CD8-positive, alpha-beta memory T cell (primary cell): ENCODE results near the gene CADM1. TPM values are rescaled to one million over a fixed set of nuclear protein-coding genes. Genes with fewer than 3 reads are reported as not detected.

ENCODE experiments used
- CTCF ChIA-PET: fragments of 350-600 bp; sonication (Branson Sonifier 250); formaldehyde crosslinking; loops from one replicate; lab custom pipeline; 2021; ENCODE audit warnings: antibody characterized with exemption; lab: Charles Lee
- POLR2A ChIA-PET: fragments of 350-600 bp; sonication (Branson Sonifier 250); formaldehyde crosslinking; loops from one replicate; lab custom pipeline; 2021; ENCODE audit warnings: antibody characterized with exemption; lab: Charles Lee
- DNase-seq, 5 donors: peaks; one replicate each; pipeline versions ENCODE4 v3.0.0 to v3.0.0-alpha.2; 2020 to 2022; ENCODE audit warnings: mixed read lengths in 1 of 5
- H3K27ac ChIP-seq: one replicate; pipeline ENCODE4 v1.7.0; 2013; ENCODE audit warnings: low read depth, mild to moderate bottlenecking, low read length, moderate library complexity
- H3K27me3 ChIP-seq: 2 replicates; pipeline ENCODE4 v1.7.0; 2013; ENCODE audit warnings: low read length, mild to moderate bottlenecking; ENCODE audit not compliant: insufficient read depth, poor library complexity, severe bottlenecking
- H3K36me3 ChIP-seq: 2 replicates; pipeline ENCODE4 v1.7.0; 2013; ENCODE audit warnings: mild to moderate bottlenecking, low read length, moderate library complexity; ENCODE audit not compliant: insufficient read depth
- H3K4me1 ChIP-seq: 2 replicates; pipeline ENCODE4 v1.7.0; 2013; ENCODE audit warnings: mild to moderate bottlenecking, low read length, moderate library complexity; ENCODE audit not compliant: insufficient read depth
- H3K4me3 ChIP-seq: 2 replicates; pipeline ENCODE4 v1.7.0; 2013; ENCODE audit warnings: mild to moderate bottlenecking, low read length
- H3K9me3 ChIP-seq: 2 replicates; pipeline ENCODE4 v1.7.0; 2013; ENCODE audit warnings: mild to moderate bottlenecking, low read length
- H3K27ac Mint-ChIP-seq, 8 donors: one replicate each; pipeline ENCODE4 v1.8.0; 2020 to 2021; ENCODE audit warnings: mixed read lengths in 8 of 8, mild to moderate bottlenecking in 6 of 8, inconsistent platforms in 3 of 8, moderate library complexity in 3 of 8
- H3K27me3 Mint-ChIP-seq, 2 donors: one replicate each; pipeline ENCODE4 v1.8.0; 2020 to 2021; ENCODE audit warnings: mixed read lengths in 2 of 2, mild to moderate bottlenecking in 1 of 2, moderate library complexity in 1 of 2
- H3K36me3 Mint-ChIP-seq, 3 donors: one replicate each; pipeline ENCODE4 v1.8.0; 2020 to 2021; ENCODE audit warnings: mixed read lengths in 3 of 3, inconsistent platforms in 1 of 3, mild to moderate bottlenecking in 1 of 3
- H3K4me1 Mint-ChIP-seq, 3 donors: one replicate each; pipeline ENCODE4 v1.8.0; 2020 to 2021; ENCODE audit warnings: mixed read lengths in 3 of 3, inconsistent platforms in 1 of 3, mild to moderate bottlenecking in 1 of 3
- H3K4me3 Mint-ChIP-seq, 7 donors: one replicate each; pipeline ENCODE4 v1.8.0; 2020 to 2021; ENCODE audit warnings: mixed read lengths in 7 of 7, mild to moderate bottlenecking in 6 of 7, moderate library complexity in 4 of 7, inconsistent platforms in 2 of 7
- H3K9me3 Mint-ChIP-seq, 5 donors: one replicate each; pipeline ENCODE4 v1.8.0; 2020 to 2022; ENCODE audit warnings: mixed read lengths in 5 of 5, mild to moderate bottlenecking in 3 of 5, moderate library complexity in 2 of 5, inconsistent platforms in 1 of 5
- polyA plus RNA-seq: library from polyadenylated mRNA; unstranded; fragments of 300-500 nt; fragmentation: Illumina TruSeq; gene quantifications from one replicate; pipeline ENCODE4 v1.2.3, GENCODE V29; 2021
- total RNA-seq, 2 experiments: library from RNA; stranded (reverse); gene quantifications; one replicate each; pipeline ENCODE4 v1.2.3, GENCODE V29; 2021

The CADM1 gene
- total and polyA plus RNA-seq, 3 experiments from 2014 or later, result 0.90 to 2.7 (median 1.1) TPM

GRCh38 chr11:115425250-115425649 lies 79.0 kb downstream of the CADM1 start:
- no peak for DNase-seq
- ChIA-PET POLR2A (no interaction called here), CTCF (no interaction called here)
- Histone ChIP-seq H3K4me3 (no peak overlapping the region), H3K36me3 (no peaks in the 10 kb centered on the region), H3K4me1 (no peaks in the 10 kb centered on the region), H3K27ac (no peak overlapping the region), H3K9me3 (no peaks in the 10 kb centered on the region), H3K27me3 (no peaks in the 10 kb centered on the region)
- H3K4me1 Mint-ChIP-seq, result no peaks in the 10 kb centered on the region
- no peaks in the 10 kb centered on the region for H3K9me3 Mint-ChIP-seq
- H3K4me3 Mint-ChIP-seq, result no peak overlapping the region
- H3K27me3 Mint-ChIP-seq, result peaks cover 0 to 12% of the 10 kb centered on the region in 2 donors
- no peaks in the 10 kb centered on the region for H3K36me3 Mint-ChIP-seq
- no peak overlapping the region for H3K27ac Mint-ChIP-seq

GRCh38 chr11:115423728-115424459 lies 80.3 kb downstream of the CADM1 start:
- POLR2A ChIA-PET, result no interaction called here
- no peaks in the 10 kb centered on the region for H3K36me3 ChIP-seq
- no peaks in the 10 kb centered on the region for H3K4me1 Mint-ChIP-seq
- H3K36me3 Mint-ChIP-seq, result no peaks in the 10 kb centered on the region
- H3K27ac ChIP-seq, result no peak overlapping the region
- H3K4me3 ChIP-seq, result no peak overlapping the region
- no peaks in the 10 kb centered on the region for H3K4me1 ChIP-seq
- H3K27me3 Mint-ChIP-seq, result peaks cover 0 to 15% of the 10 kb centered on the region in 2 donors
- H3K9me3 Mint-ChIP-seq, result no peaks in the 10 kb centered on the region
- no peaks in the 10 kb centered on the region for H3K27me3 ChIP-seq
- H3K9me3 ChIP-seq, result no peaks in the 10 kb centered on the region
- no peak overlapping the region for H3K4me3 Mint-ChIP-seq
- no peak overlapping the region for H3K27ac Mint-ChIP-seq
- CTCF ChIA-PET, result no interaction called here
- no peak for DNase-seq

- Histone ChIP-seq H3K4me1 (no peaks in the 10 kb centered on the region), H3K4me3 (no peak overlapping the region), H3K27me3 (no peaks in the 10 kb centered on the region), H3K36me3 (no peaks in the 10 kb centered on the region), H3K9me3 (no peaks in the 10 kb centered on the region), H3K27ac (no peak overlapping the region)
- Mint-ChIP-seq H3K36me3 (no peaks in the 10 kb centered on the region), H3K4me3 (no peak overlapping the region), H3K9me3 (no peaks in the 10 kb centered on the region), H3K4me1 (no peaks in the 10 kb centered on the region), H3K27ac (no peak overlapping the region), H3K27me3 (peaks cover 0 to 11% of the 10 kb centered on the region in 2 donors)
- ChIA-PET POLR2A (no interaction called here), CTCF (no interaction called here)
- DNase-seq, result no peak
Measured at GRCh38 chr11:115421992-115422689, 82.1 kb downstream of the CADM1 start.

- Histone ChIP-seq H3K4me1 (no peaks in the 10 kb centered on the region), H3K9me3 (no peaks in the 10 kb centered on the region), H3K4me3 (no peak overlapping the region), H3K27me3 (no peaks in the 10 kb centered on the region), H3K36me3 (no peaks in the 10 kb centered on the region), H3K27ac (no peak overlapping the region)
- H3K36me3 Mint-ChIP-seq, result no peaks in the 10 kb centered on the region
- peaks cover 0 to 8% of the 10 kb centered on the region in 2 donors for H3K27me3 Mint-ChIP-seq
- H3K4me1 Mint-ChIP-seq, result no peaks in the 10 kb centered on the region
- no peaks in the 10 kb centered on the region for H3K9me3 Mint-ChIP-seq
- ChIA-PET POLR2A (no interaction called here), CTCF (no interaction called here)
- no peak overlapping the region for H3K4me3 Mint-ChIP-seq
- H3K27ac Mint-ChIP-seq, result no peak overlapping the region
- no peak for DNase-seq
Measured at GRCh38 chr11:115421352-115421991, 82.7 kb downstream of the CADM1 start.

- no peaks in the 10 kb centered on the region for H3K4me1 Mint-ChIP-seq
- Histone ChIP-seq H3K4me1 (no peaks in the 10 kb centered on the region), H3K4me3 (no peak overlapping the region), H3K9me3 (no peaks in the 10 kb centered on the region), H3K36me3 (no peaks in the 10 kb centered on the region), H3K27ac (no peak overlapping the region), H3K27me3 (no peaks in the 10 kb centered on the region)
- no peak overlapping the region for H3K27ac Mint-ChIP-seq
- no peak for DNase-seq
- ChIA-PET POLR2A (no interaction called here), CTCF (no interaction called here)
- H3K27me3 Mint-ChIP-seq, result peaks cover 0 to 12% of the 10 kb centered on the region in 2 donors
- H3K36me3 Mint-ChIP-seq, result no peaks in the 10 kb centered on the region
- no peaks in the 10 kb centered on the region for H3K9me3 Mint-ChIP-seq
- no peak overlapping the region for H3K4me3 Mint-ChIP-seq
Measured at GRCh38 chr11:115420505-115420904, 83.7 kb downstream of the CADM1 start.

GRCh38 chr11:115418626-115419025 lies 85.6 kb downstream of the CADM1 start:
- Histone ChIP-seq H3K36me3 (no peaks in the 10 kb centered on the region), H3K4me1 (no peaks in the 10 kb centered on the region), H3K4me3 (no peak overlapping the region), H3K27me3 (no peaks in the 10 kb centered on the region), H3K9me3 (no peaks in the 10 kb centered on the region), H3K27ac (no peak overlapping the region)
- H3K36me3 Mint-ChIP-seq, result no peaks in the 10 kb centered on the region
- DNase-seq, result no peak
- CTCF ChIA-PET, result no interaction called here
- H3K4me3 Mint-ChIP-seq, result no peak overlapping the region
- no peaks in the 10 kb centered on the region for H3K4me1 Mint-ChIP-seq
- peaks cover 0 to 8% of the 10 kb centered on the region in 2 donors for H3K27me3 Mint-ChIP-seq
- H3K9me3 Mint-ChIP-seq, result no peaks in the 10 kb centered on the region
- no peak overlapping the region for H3K27ac Mint-ChIP-seq
- POLR2A ChIA-PET, result no interaction called here

- no peaks in the 10 kb centered on the region for H3K4me1 ChIP-seq
- H3K27ac ChIP-seq, result no peak overlapping the region
- H3K9me3 Mint-ChIP-seq, result peaks cover 0 to 2% (median 0%) of the 10 kb centered on the region in 5 donors
- no peaks in the 10 kb centered on the region for H3K4me1 Mint-ChIP-seq
- H3K36me3 Mint-ChIP-seq, result no peaks in the 10 kb centered on the region
- no peak for DNase-seq
- ChIA-PET POLR2A (no interaction called here), CTCF (no interaction called here)
- peaks cover 0 to 12% of the 10 kb centered on the region in 2 donors for H3K27me3 Mint-ChIP-seq
- no peak overlapping the region for H3K4me3 ChIP-seq
- no peaks in the 10 kb centered on the region for H3K9me3 ChIP-seq
- H3K27me3 ChIP-seq, result no peaks in the 10 kb centered on the region
- H3K4me3 Mint-ChIP-seq, result no peak overlapping the region
- no peaks in the 10 kb centered on the region for H3K36me3 ChIP-seq
- no peak overlapping the region for H3K27ac Mint-ChIP-seq
Measured at GRCh38 chr11:115418081-115418480, 86.1 kb downstream of the CADM1 start.

- no peak overlapping the region for H3K27ac Mint-ChIP-seq
- H3K27me3 Mint-ChIP-seq, result peaks cover 0 to 15% of the 10 kb centered on the region in 2 donors
- ChIA-PET POLR2A (no interaction called here), CTCF (no interaction called here)
- H3K4me3 Mint-ChIP-seq, result no peak overlapping the region
- H3K36me3 Mint-ChIP-seq, result no peaks in the 10 kb centered on the region
- Histone ChIP-seq H3K27me3 (no peaks in the 10 kb centered on the region), H3K4me3 (no peak overlapping the region), H3K36me3 (no peaks in the 10 kb centered on the region), H3K9me3 (no peaks in the 10 kb centered on the region), H3K4me1 (no peaks in the 10 kb centered on the region), H3K27ac (no peak overlapping the region)
- no peak for DNase-seq
- peaks cover 0 to 2% (median 0%) of the 10 kb centered on the region in 5 donors for H3K9me3 Mint-ChIP-seq
- H3K4me1 Mint-ChIP-seq, result no peaks in the 10 kb centered on the region
Measured at GRCh38 chr11:115411120-115411519, 93.1 kb downstream of the CADM1 start.
